Stimulated activated naive CD4-positive, alpha-beta T cell (primary cell): ENCODE results near the gene CAVIN3.

Source experiments
- DNase-seq, 6 experiments: peaks; one replicate each; lab custom pipeline; 2025; lab: John Stamatoyannopoulos, UW

Gene CAVIN3

GRCh38 chr11:6270584-6271246, 49.6 kb downstream of the CAVIN3 start:
- DNase-seq = no peak

GRCh38 chr11:6269994-6270393, 50.3 kb downstream of the CAVIN3 start:
- no peak for DNase-seq
